Right cardiac atrium (tissue), 5 donors: ENCODE results near the gene ATF5. TPM values are rescaled to one million over a fixed set of nuclear protein-coding genes. Genes with fewer than 3 reads are reported as not detected.

Source experiments
- ATAC-seq, 2 donors: fragments of 200-7000 bp; cut with Tn5 transposase; one replicate each; pipeline versions ENCODE4 v1.8.0 to v1.9.1; 2020; ENCODE audit warnings: moderate library complexity in 2 of 2, mild to moderate bottlenecking in 1 of 2
- DNase-seq, 3 donors: peaks; one replicate each; pipeline ENCODE4 v3.0.0-alpha.2; 2020
- H3K27ac ChIP-seq: one replicate; pipeline ENCODE4 v1.5.1; 2013; ENCODE audit warnings: mild to moderate bottlenecking, low read length, control low read depth, moderate library complexity
- H3K27me3 ChIP-seq: one replicate; pipeline ENCODE4 v1.6.1; 2013; ENCODE audit not compliant: control insufficient read depth, insufficient read depth
- H3K4me1 ChIP-seq: one replicate; pipeline ENCODE4 v1.6.1; 2013; ENCODE audit warnings: low read length; ENCODE audit not compliant: control insufficient read depth, insufficient read depth
- H3K4me3 ChIP-seq: one replicate; pipeline ENCODE4 v1.5.1; 2013; ENCODE audit warnings: low read length, control low read depth
- H3K9me3 ChIP-seq: one replicate; pipeline ENCODE4 v1.6.1; 2013; ENCODE audit warnings: low read length; ENCODE audit not compliant: control insufficient read depth
- WGBS: extraction: QIAGEN DNeasy Blood & Tissue Kit; methylation state at CpG from one replicate; pipeline ENCODE4 v1.1.7; 2013; 5-methylcytosine and 5-hydroxymethylcytosine counted together
- intact Hi-C, 4 donors: fragments of 100-400 bp; cut with DNase I; formaldehyde crosslinking; loops; one replicate each; pipeline versions ENCODE4 v1.11.0 to v1.14.0; 2022 to 2023
- polyA plus RNA-seq: library from polyadenylated mRNA; stranded (reverse); fragments of 200-250 nt; gene quantifications from one replicate; pipeline ENCODE4 v1.2.3, GENCODE V29; 2013
- total RNA-seq, 4 donors: library from RNA; stranded (reverse); fragmentation: NEBNext Ultra II Directional; extraction: Animal tissue kit (Norgen Biotek cat#: 25700); gene quantifications; one replicate each; pipeline ENCODE4 v1.2.1, GENCODE V29; 2021
- donor health status: healthy with polysubstance abuse.
- donor health status: DM: no; HTN: yes; CAD: no.
- donor health status: DM: no; HTN: no; CAD: no.
- donor health status: DM: no; HTN: yes; CAD: no; lungs with severe emphysema.
- donor health status: DM: yes; HTN: yes; CAD: no.

The ATF5 gene
- total and polyA plus RNA-seq, 5 donors = 7.1 to 16.8 (median 10.8) TPM

DNA sequence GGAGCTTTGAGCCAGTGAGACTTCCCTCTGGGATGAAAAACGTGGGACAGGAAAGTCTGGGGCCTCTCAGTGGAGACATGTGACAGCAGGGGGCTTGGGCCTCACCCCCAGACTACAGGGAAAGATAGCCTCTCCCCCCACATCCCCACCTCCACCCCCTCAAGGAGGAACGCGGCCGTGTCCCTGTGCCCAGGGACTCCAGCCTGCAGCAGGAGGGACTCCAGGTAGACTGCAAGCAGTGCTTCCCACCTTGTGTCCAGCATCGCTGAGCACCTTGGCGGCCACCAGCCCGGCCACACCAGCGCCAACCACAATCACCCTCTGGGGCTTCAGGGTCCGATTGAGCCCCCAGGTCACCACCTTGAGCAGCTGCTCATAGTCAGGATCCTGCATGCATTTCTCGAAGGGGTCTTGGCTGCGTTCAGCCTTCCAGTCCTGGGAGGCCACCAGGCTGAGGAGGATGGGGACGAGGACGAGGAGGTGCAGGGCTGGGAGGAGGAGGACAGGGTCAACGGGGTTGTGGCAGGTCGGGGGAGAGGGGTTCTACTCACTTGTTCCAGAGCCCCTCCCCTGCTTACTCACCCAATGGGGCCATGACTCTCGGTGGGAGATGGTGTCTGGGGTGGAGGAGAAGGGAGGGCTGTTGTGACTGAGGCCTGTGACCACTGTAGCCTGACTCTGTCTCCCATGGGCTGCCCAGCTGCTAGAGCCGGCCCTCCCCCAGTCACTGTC, 33.3 kb upstream of the ATF5 start:
- no peak for ATAC-seq
- Histone ChIP-seq H3K27ac (no peak overlapping the region), H3K9me3 (no peaks in the 10 kb centered on the region), H3K27me3 (no peaks in the 10 kb centered on the region), H3K4me3 (no peak overlapping the region), H3K4me1 (no peaks in the 10 kb centered on the region)
- 75% methylated on average over 17 of the region's 17 CpGs for WGBS
- intact Hi-C loops = no loop called here
- DNase-seq = peak in 1 of 3 donors; percentile 58

DNA sequence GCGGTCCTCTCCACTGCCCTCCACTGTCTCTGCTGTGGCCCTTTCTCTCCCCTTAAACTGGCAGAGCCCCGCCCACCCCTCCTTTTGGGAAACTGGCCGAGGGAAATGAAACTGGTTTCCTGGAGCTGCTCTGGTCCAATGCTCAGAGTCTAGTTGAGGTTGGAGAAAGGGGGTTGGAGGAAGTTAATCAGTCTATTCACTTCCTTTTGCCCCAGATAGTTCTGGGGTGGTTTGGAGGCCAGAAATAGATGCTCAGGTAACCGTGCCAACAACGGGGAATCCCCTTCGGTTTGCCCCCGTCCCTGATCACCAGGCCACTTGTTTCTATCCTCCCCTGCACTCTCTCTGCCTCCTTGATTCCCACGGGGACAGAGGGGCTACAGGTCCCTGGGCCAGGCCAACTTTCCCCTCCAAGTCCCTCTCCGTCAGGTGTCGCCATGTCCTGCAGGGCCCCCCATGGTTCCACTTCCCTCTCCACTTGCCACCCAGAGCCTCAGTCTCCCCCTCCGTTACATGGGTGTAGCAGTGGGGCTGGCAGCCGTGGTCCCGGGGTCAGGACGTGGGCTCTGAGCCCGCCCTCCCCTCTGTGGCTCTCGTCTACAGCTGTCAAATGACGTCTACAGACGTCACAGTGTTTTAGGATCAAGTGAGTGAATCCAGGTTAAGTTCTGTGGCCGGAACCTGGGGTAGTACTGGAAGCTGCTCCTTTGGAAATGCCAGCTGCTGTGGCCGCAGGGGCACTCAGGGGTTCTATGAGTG, 32.0 kb upstream of the ATF5 start, which contains the start of gene IL4I1:
Gene IL4I1, minus strand, starts transcription at position 25 of the 759 bp plus-strand sequence. CDS start 727 bp downstream, outside the sequence.
- Histone ChIP-seq H3K9me3 (no peaks in the 10 kb centered on the region), H3K27me3 (no peaks in the 10 kb centered on the region), H3K27ac (no peak within 1 kb of the TSS), H3K4me3 (no peak within 1 kb of the TSS), H3K4me1 (no peaks in the 10 kb centered on the region)
- DNase-seq = peak in 2 of 3 donors; percentile 67 to 75
- 38% methylated on average over 19 of the region's 20 CpGs for WGBS
- peak; percentile 28 to 39 for ATAC-seq
- intact Hi-C loops = no loop called here

DNA sequence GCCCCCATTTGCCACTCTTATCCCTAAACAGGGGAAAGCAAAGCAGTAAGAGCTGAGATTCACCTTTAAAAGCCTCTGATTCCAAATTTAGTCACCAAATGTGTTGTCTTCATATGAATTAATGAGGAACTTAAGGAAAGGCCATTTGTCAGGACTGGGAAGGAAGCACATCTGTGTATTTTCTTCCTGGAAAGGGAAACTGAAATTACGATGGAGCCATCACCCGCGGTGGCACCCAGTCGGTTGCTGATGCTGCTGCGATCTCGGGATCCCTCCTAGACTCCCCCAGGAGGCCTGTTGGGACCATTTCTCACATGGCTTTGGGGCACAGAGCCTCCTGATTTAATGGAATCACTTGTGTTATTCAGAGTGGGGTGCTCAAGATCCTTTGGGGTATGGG, 24.9 kb upstream of the ATF5 start:
- Histone ChIP-seq H3K27ac (no peak overlapping the region), H3K4me1 (no peaks in the 10 kb centered on the region), H3K4me3 (no peak overlapping the region), H3K27me3 (no peaks in the 10 kb centered on the region), H3K9me3 (no peaks in the 10 kb centered on the region)
- 55% methylated on average over 6 of the region's 6 CpGs for WGBS
- intact Hi-C loops = no loop called here
- DNase-seq (no peak), ATAC-seq (no peak)

DNA sequence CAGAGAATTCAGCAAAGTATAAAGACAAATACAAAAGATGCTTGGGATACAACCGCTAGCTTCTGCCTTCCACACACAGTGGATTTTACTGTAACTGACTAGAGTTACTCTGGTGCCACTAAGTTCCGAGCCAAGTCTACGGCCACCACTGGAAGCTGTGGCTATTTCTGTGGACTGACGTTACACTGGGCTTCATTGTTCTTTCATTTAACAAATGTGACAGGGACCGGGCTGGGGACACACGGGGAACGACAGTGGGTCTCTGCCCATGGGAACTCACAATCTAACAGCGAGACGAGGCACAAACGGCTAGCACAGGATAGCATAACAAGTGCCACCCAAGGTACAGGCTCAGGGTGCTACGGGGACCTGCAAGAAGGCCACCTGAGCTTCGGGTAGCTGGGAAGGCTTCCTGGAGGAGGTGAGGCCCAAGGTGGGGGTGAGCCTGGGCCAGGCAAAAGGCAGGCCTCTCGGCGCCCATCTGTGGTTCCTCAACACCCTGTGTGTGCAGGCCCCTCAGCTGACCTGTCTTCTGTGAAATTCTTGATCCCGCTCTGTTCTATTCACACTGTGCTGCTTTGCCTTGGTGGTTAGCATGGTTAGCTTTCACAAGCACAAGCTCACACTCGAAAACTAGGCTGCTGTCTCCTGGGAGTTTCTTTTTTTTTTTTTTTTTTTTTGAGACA, 22.0 kb upstream of the ATF5 start:
- no peak for DNase-seq
- WGBS = 91% methylated on average over 16 of the region's 16 CpGs
- intact Hi-C loops = no loop called here
- Histone ChIP-seq H3K27ac (no peak overlapping the region), H3K27me3 (no peaks in the 10 kb centered on the region), H3K4me1 (no peaks in the 10 kb centered on the region), H3K9me3 (no peaks in the 10 kb centered on the region), H3K4me3 (no peak overlapping the region)
- ATAC-seq = no peak

DNA sequence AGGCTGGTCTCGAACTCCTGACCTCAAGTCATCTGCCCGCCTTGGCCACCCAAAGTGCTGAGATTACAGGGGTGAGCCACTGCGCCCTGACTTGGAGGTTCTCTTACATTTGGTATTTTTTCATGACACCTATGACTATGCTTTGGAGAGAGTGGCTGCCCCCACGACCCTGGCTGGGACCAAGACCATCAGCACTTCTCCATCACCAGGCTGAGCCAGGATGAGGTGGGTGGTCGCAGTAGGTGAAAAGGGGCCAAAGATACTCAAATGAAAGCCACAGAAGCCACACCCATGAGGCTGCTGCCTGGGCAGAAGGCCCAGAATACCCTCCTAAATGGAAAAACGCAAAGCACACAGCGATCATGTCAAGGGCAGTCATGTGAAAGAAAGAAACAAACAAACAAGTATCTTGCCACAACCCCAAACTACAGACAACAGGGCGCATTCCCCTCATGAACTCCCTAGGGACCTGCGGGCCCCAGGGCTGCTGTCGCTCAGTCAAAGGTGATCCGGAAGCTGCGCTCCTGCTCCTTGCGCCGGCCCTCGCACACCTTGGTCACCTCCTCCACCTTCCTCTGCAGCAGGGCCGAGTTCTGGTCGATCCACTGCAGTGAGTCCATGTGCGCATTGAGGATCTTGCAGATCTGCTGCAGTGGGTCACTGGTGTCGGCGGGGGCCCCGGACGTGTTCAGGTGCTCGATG, 21.1 kb upstream of the ATF5 start:
- Histone ChIP-seq H3K27me3 (no peaks in the 10 kb centered on the region), H3K9me3 (no peaks in the 10 kb centered on the region), H3K4me3 (no peak overlapping the region), H3K27ac (no peak overlapping the region), H3K4me1 (no peaks in the 10 kb centered on the region)
- WGBS = 91% methylated on average over 23 of the region's 23 CpGs
- no peak for DNase-seq
- intact Hi-C loops = no loop called here
- no peak for ATAC-seq

- 96% methylated on average over 37 of the region's 37 CpGs for WGBS
- H3K4me1 ChIP-seq = no peaks in the 10 kb centered on the region
- no peak for ATAC-seq
These were observed 20.3 kb upstream of the ATF5 start for GRCh38 chr19:49908480-49909420.

GRCh38 chr19:49910179-49910578, 18.8 kb upstream of the ATF5 start:
- WGBS = 93% methylated on average over 5 of the region's 5 CpGs
- Histone ChIP-seq H3K4me3 (no peak overlapping the region), H3K9me3 (no peaks in the 10 kb centered on the region), H3K27me3 (no peaks in the 10 kb centered on the region), H3K27ac (no peak overlapping the region), H3K4me1 (no peaks in the 10 kb centered on the region)
- DNase-seq (no peak), ATAC-seq (no peak)
- intact Hi-C loops = no loop called here

More at GRCh38 chr19:49908480-49909420, 20.3 kb upstream of the ATF5 start:
- H3K9me3 ChIP-seq = no peaks in the 10 kb centered on the region
- no peak overlapping the region for H3K4me3 ChIP-seq
- no peak overlapping the region for H3K27ac ChIP-seq
- intact Hi-C loops = no loop called here
- no peaks in the 10 kb centered on the region for H3K27me3 ChIP-seq
- peak in 1 of 3 donors; percentile 40 for DNase-seq

DNA sequence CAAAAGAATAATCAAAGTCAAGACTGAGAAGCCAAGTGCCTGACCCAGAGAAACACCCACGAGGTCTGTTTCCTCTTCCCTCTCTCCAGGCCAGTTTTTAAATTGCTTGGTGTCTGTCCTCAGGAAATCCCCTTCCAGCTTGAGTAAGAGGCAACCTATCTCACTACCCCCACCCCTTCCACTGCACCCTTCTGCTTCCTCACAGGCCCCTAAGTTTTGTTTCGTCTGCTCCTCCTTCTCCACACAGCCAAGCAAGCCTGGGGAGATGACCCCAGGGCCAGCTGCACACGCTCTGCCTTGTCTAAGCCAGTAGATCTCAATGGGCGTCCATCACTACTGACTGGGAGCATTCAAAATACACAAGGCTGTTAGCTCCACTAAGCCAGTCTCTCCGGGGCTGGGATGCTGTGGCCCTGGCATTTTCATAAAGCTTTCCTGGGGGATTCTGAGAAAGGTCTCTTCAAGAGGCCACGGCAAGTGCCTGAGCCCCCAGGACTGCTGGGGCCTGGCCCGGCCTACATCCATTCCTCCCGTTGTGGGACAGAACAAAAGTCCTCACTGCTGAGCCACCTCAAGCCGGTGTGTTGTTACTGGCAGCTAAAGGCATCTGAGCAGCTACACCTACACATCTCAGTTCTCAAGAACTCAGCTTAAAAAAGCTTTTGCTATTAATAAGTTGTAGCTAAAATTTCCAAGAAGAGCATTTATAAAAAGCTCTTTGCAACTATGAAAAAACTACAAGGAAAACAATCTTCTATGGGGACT, 17.4 kb upstream of the ATF5 start:
- no peaks in the 10 kb centered on the region for H3K9me3 ChIP-seq
- H3K4me1 ChIP-seq = no peaks in the 10 kb centered on the region
- intact Hi-C loops = no loop called here
- no peak overlapping the region for H3K27ac ChIP-seq
- H3K4me3 ChIP-seq = no peak overlapping the region
- WGBS = 50% methylated on average over 9 of the region's 9 CpGs
- no peaks in the 10 kb centered on the region for H3K27me3 ChIP-seq
- DNase-seq (no peak), ATAC-seq (peak in 1 of 2 donors; percentile 25)

GRCh38 chr19:49912965-49913685, 15.9 kb upstream of the ATF5 start:
- 79% methylated on average over 21 of the region's 21 CpGs for WGBS
- Histone ChIP-seq H3K27me3 (no peaks in the 10 kb centered on the region), H3K9me3 (no peaks in the 10 kb centered on the region), H3K4me1 (no peaks in the 10 kb centered on the region), H3K4me3 (no peak overlapping the region), H3K27ac (no peak overlapping the region)
- DNase-seq = peak in 1 of 3 donors; percentile 58
- no peak for ATAC-seq
- intact Hi-C loops = no loop called here
